Cardiac muscle cell (in vitro differentiated cells and primary cell): ENCODE measurements around the gene TXNDC16. TPM values are rescaled to one million over a fixed set of nuclear protein-coding genes. Genes with fewer than 3 reads are reported as not detected.

Experiments
- DNase-seq, 2 donors: peaks; one replicate each; pipeline versions ENCODE4 v3.0.0 to v3.0.0-alpha.2; 2010 to 2017; ENCODE audit warnings: low read depth in 1 of 2, low spot score in 1 of 2
- H3K27ac ChIP-seq: fragments of 200-600 bp; sonication (generic); 2 replicates; pipeline ENCODE4 v1.5.1; 2016
- H3K27me3 ChIP-seq: fragments of 200-600 bp; sonication (generic); 2 replicates; pipeline ENCODE4 v1.6.0; 2016; ENCODE audit warnings: control low read depth
- H3K36me3 ChIP-seq: fragments of 200-600 bp; sonication (generic); 2 replicates; pipeline ENCODE4 v1.5.1; 2016; ENCODE audit warnings: control low read depth
- H3K4me1 ChIP-seq: fragments of 200-600 bp; sonication (generic); 2 replicates; pipeline ENCODE4 v1.8.1; 2017; ENCODE audit warnings: low read depth, mild to moderate bottlenecking, mixed run types
- H3K4me3 ChIP-seq: fragments of 200-600 bp; sonication (generic); 2 replicates; pipeline ENCODE4 v1.5.1; 2016; ENCODE audit warnings: mild to moderate bottlenecking
- H3K9me3 ChIP-seq: fragments of 200-600 bp; sonication (generic); 2 replicates; pipeline ENCODE4 v1.5.1; 2017; ENCODE audit warnings: low read depth, mild to moderate bottlenecking, control low read depth
- CTCF ChIP-seq: IDR thresholded peaks from 2 replicates; pipeline ENCODE4 v1.5.1; 2012; ENCODE audit warnings: low read depth, mild to moderate bottlenecking, low read length
- polyA plus RNA-seq: library from polyadenylated mRNA; unstranded; fragments of >200 nt; fragmentation: Nextera tagmentation; extraction: Ambion mirVana; gene quantifications from 2 replicates; pipeline ENCODE4 v1.2.1, GENCODE V29; 2016
- total RNA-seq: library from RNA; depleted of rRNA; stranded (reverse); fragments of >200 nt; gene quantifications from 2 replicates; pipeline ENCODE4 v1.2.3, GENCODE V29; 2016

Gene TXNDC16
- total and polyA plus RNA-seq, 2 experiments from 2014 or later: 6.9 to 7.8 TPM

DNA sequence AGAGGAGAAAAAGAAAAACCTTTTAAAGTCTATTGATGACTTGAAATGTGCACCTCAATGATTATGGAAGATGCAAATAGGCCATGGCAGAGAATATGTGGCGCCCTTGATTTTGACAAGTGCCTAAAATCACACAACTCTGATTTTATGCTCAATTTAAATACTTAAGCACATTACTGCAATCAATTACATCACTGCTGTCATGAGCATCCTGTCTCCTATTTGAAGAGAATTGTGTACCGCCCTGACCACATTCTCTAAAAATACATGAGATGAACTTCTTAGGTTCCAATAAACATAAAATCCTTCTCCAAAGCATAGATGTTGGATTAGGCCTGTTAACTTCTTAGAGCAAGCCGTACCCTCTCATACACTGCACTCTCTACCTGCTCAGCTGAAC is 1.6 kb downstream of the TXNDC16 start:
- Histone ChIP-seq H3K4me3 (no peak overlapping the region), H3K4me1 (no peaks in the 10 kb centered on the region), H3K27ac (peak overlapping the region; percentile 94), H3K36me3 (no peaks in the 10 kb centered on the region), H3K27me3 (no peaks in the 10 kb centered on the region), H3K9me3 (no peaks in the 10 kb centered on the region)
- DNase-seq: no peak
- TF ChIP-seq CTCF: no peak

GRCh38 chr14:52547526-52547925 is 4.8 kb downstream of the TXNDC16 start:
- TF ChIP-seq CTCF: no peak
- Histone ChIP-seq H3K9me3 (no peaks in the 10 kb centered on the region), H3K27me3 (no peaks in the 10 kb centered on the region), H3K4me1 (no peaks in the 10 kb centered on the region), H3K27ac (no peak overlapping the region), H3K4me3 (no peak overlapping the region), H3K36me3 (no peaks in the 10 kb centered on the region)
- no peak for DNase-seq

- Histone ChIP-seq H3K4me3 (no peak overlapping the region), H3K36me3 (no peaks in the 10 kb centered on the region), H3K27me3 (no peaks in the 10 kb centered on the region), H3K4me1 (no peaks in the 10 kb centered on the region), H3K9me3 (no peaks in the 10 kb centered on the region), H3K27ac (no peak overlapping the region)
- DNase-seq: no peak
- TF ChIP-seq CTCF: no peak
These were observed 5.3 kb downstream of the TXNDC16 start for GRCh38 chr14:52547027-52547426.

DNA sequence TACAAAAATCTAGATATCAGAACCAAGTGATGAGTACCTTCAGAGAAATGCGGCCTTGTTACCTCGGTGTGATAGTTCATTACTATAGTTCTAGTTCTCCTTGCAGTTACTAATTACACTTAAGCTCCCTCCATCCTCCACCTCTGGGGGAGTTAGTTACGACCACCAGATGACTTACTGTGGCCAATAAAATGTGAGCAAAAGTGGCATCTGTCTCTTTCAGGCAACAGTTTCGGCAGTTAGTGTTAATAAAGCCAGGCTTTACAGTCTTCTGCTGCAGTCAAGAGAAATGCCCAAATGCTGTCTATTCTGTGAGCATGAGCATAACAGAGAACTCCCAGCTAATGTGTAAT is 6.0 kb downstream of the TXNDC16 start:
- Histone ChIP-seq H3K9me3 (no peaks in the 10 kb centered on the region), H3K27me3 (no peaks in the 10 kb centered on the region), H3K27ac (no peak overlapping the region), H3K4me1 (no peaks in the 10 kb centered on the region), H3K4me3 (no peak overlapping the region), H3K36me3 (no peaks in the 10 kb centered on the region)
- TF ChIP-seq CTCF: no peak
- DNase-seq: no peak

DNA sequence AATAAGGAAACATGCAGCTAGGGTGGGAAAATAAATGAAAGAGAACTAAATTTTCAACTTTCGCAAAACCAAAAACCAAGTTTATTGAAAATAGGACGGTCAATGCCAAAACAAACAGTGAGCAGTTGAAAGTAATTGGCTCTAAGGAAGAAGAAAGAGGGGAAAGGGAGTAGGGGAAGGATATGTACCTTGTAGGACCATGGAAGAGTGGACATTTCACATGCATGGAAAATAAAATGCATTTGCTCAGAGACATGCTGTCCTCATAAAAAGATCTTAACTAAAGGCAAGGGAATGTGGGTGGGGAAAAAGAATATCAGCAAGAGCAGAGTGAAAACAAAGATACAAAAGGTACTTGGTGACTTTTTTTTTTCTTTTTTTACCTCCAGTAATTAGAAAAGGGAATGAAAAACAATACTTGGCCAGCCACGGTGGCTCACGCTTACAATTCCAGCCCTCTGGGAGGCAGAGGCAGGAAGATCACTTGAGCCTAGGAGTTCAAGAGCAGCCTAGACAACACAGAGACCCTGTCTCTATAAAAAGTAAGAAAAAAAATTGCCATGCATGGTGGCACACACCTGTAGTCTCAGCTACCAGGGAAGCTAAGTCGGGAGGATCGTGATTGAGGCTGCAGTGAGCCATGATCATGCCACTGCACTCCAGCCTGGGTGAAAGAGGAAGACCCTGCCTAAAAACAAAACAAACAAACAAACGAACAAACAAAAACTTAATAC is 6.6 kb downstream of the TXNDC16 start:
- H3K9me3 ChIP-seq: no peaks in the 10 kb centered on the region

More for the DNA sequence above, 6.6 kb downstream of the TXNDC16 start:
- no peak for DNase-seq
- H3K36me3 ChIP-seq: no peaks in the 10 kb centered on the region
- no peaks in the 10 kb centered on the region for H3K4me1 ChIP-seq
- H3K27ac ChIP-seq: no peak overlapping the region
- H3K27me3 ChIP-seq: no peaks in the 10 kb centered on the region
- H3K4me3 ChIP-seq: no peak overlapping the region
- no peak for TF ChIP-seq CTCF
